ENCODE data around the gene PI4KB. TPM values are rescaled to one million over a fixed set of nuclear protein-coding genes. Genes with fewer than 3 reads are reported as not detected.

The PI4KB gene
- polyA plus RNA-seq, 1 donor (not counting 4 experiments of a cell fraction or from before 2014, with no cell fraction given), result 40.9 TPM

DNA sequence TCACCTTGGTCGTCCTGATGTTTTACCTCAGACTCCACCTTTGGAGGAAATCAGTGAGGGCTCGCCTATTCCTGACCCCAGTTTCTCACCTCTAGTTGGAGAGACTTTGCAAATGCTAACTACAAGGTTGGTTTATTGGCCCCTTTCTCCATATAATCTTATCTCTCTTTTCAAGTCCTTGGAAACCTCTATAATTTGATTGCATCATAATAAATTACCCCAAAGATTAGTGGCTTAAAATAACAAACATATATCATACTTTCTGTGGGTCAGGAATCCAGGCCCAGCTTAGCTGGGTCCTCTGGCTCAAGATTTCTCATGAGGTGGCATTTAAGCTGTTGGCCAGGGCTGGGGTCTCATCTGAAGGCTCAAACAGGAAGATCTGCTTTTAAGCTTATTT lies 84.8 kb downstream of the PI4KB start:
- FAIRE-seq (no peak), DNase-seq (ENCODE audit: low read depth, low spot score) (no peak)
- Histone ChIP-seq H3K4me2 (ENCODE audit: control insufficient read depth, extremely low read depth, insufficient read depth, low read depth, low read length) (no peak overlapping the region), H2AFZ (ENCODE audit: control insufficient read depth, low read length) (no peak overlapping the region), H3K4me3 (ENCODE audit: control insufficient read depth in 2 of 3, extremely low read depth in 1 of 3, insufficient read depth in 2 of 3, low read depth in 1 of 3, low read length in 3 of 3) (no peak overlapping the region), H3K36me3 (ENCODE audit: control insufficient read depth in 2 of 2, extremely low read depth in 1 of 2, insufficient read depth in 2 of 2, low read length in 2 of 2) (peaks cover 45 to 51% of the 10 kb centered on the region in 2 experiments), H3K4me1 (ENCODE audit: control insufficient read depth, extremely low read depth, insufficient read depth, low read length) (peaks cover 4% of the 10 kb centered on the region), H3K27me3 (ENCODE audit: control insufficient read depth, extremely low read depth, insufficient read depth, low read length) (no peaks in the 10 kb centered on the region), H3K27ac (ENCODE audit: control insufficient read depth, insufficient read depth, low read length) (no peak overlapping the region), H3K9ac (ENCODE audit: control insufficient read depth, extremely low read depth, insufficient read depth, low read length) (no peak overlapping the region), H3K9me1 (ENCODE audit: control insufficient read depth, extremely low read depth, insufficient read depth, low read length) (no peaks in the 10 kb centered on the region), H3K79me2 (ENCODE audit: control insufficient read depth, insufficient read depth, low read length) (no peaks in the 10 kb centered on the region), H4K20me1 (ENCODE audit: control insufficient read depth, extremely low read depth, insufficient read depth, low read length) (no peaks in the 10 kb centered on the region), H3K9me3 (ENCODE audit: control insufficient read depth, low read depth, low read length) (no peaks in the 10 kb centered on the region)
- dilution Hi-C loops (cut with MboI; ENCODE audit: extremely low pct_ligation_motif_present, low sequenced_read_pairs), result no loop called here
- TF ChIP-seq EZH2 (IDR thresholded peaks at IDR 0.05; ENCODE audit: low read length), result no peak
- TF ChIP-seq, protein P1, sequence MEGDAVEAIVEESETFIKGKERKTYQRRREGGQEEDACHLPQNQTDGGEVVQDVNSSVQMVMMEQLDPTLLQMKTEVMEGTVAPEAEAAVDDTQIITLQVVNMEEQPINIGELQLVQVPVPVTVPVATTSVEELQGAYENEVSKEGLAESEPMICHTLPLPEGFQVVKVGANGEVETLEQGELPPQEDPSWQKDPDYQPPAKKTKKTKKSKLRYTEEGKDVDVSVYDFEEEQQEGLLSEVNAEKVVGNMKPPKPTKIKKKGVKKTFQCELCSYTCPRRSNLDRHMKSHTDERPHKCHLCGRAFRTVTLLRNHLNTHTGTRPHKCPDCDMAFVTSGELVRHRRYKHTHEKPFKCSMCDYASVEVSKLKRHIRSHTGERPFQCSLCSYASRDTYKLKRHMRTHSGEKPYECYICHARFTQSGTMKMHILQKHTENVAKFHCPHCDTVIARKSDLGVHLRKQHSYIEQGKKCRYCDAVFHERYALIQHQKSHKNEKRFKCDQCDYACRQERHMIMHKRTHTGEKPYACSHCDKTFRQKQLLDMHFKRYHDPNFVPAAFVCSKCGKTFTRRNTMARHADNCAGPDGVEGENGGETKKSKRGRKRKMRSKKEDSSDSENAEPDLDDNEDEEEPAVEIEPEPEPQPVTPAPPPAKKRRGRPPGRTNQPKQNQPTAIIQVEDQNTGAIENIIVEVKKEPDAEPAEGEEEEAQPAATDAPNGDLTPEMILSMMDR (optimal IDR thresholded peaks at IDR 0.05 in 1 of 3, IDR thresholded peaks at IDR 0.05 in 1 of 3, conservative IDR thresholded peaks at IDR 0.05 in 1 of 3; ENCODE audit: extremely low read depth in 1 of 3, insufficient read depth in 2 of 3, low read length in 3 of 3), result no peak

Small RNA genes lying within 50 kb of the gene (small RNA-seq; reads per million reads assigned to genes)
- gene RN7SL444P (ENCODE audit: insufficient read length in 3 of 3, low read depth in 3 of 3, low replicate concordance in 1 of 3), result 0 reads per million in 3 experiments

Other genes starting within 250 kb of the PI4KB start
- gene SEMA6C, start 180.8 kb downstream of the PI4KB start, polyA plus RNA-seq, result 0.43 to 1.9 TPM (median 0.93 TPM) in 3 replicates
- not detected in 3 replicates for gene TNFAIP8L2, start 170.8 kb downstream of the PI4KB start, polyA plus RNA-seq
- gene LYSMD1, start 161.5 kb downstream of the PI4KB start, polyA plus RNA-seq, result 3.6 to 5.6 TPM (median 4.4 TPM) in 3 replicates
- gene SCNM1, start 161.3 kb downstream of the PI4KB start, polyA plus RNA-seq, result 11.0 to 34.4 TPM (median 26.2 TPM) in 3 replicates
- gene TMOD4, start 151.4 kb downstream of the PI4KB start, polyA plus RNA-seq, result 0.18 to 0.42 TPM (median 0.34 TPM) in 3 replicates
- gene VPS72, start 137.2 kb downstream of the PI4KB start, polyA plus RNA-seq, result 41.6 to 69.9 TPM (median 47.5 TPM) in 3 replicates
- gene PIP5K1A, start 128.9 kb downstream of the PI4KB start, polyA plus RNA-seq, result 98.6 to 148 TPM (median 124 TPM) in 3 replicates
- 195 to 223 TPM (median 219 TPM) in 3 replicates for gene PSMD4, start 72.7 kb downstream of the PI4KB start, polyA plus RNA-seq
- gene ZNF687, start 45.1 kb downstream of the PI4KB start, polyA plus RNA-seq, result 7.3 to 11.4 TPM (median 10.9 TPM) in 3 replicates
- gene RFX5, start 19.8 kb upstream of the PI4KB start, polyA plus RNA-seq, result 35.0 to 61.9 TPM (median 55.4 TPM) in 3 replicates
- 3.0 to 3.9 TPM (median 3.1 TPM) in 3 replicates for gene SELENBP1, start 45.3 kb upstream of the PI4KB start, polyA plus RNA-seq
- 340 to 379 TPM (median 354 TPM) in 3 replicates for gene PSMB4, start 72.2 kb upstream of the PI4KB start, polyA plus RNA-seq
- 24.9 to 29.9 TPM (median 28.8 TPM) in 3 replicates for gene POGZ, start 132.1 kb upstream of the PI4KB start, polyA plus RNA-seq
- 2.0 to 4.1 TPM (median 2.9 TPM) in 3 replicates for gene CGN, start 184.0 kb upstream of the PI4KB start, polyA plus RNA-seq
- gene TUFT1, start 212.9 kb upstream of the PI4KB start, polyA plus RNA-seq, result 70.0 to 82.3 TPM (median 80.1 TPM) in 3 replicates

All from keratinocyte (primary cell).